Breast epithelium (tissue), 4 donors: ENCODE results near the gene PIGA. TPM values are rescaled to one million over a fixed set of nuclear protein-coding genes. Genes with fewer than 3 reads are reported as not detected.

ENCODE experiments used
- DNase-seq, 2 donors: peaks; one replicate each; pipeline ENCODE4 v3.0.0-alpha.2; 2019; ENCODE audit warnings: low spot score in 2 of 2
- H3K27ac ChIP-seq, 2 donors: fragments of 200-600 bp; sonication (generic) in 1 of 2; one replicate each; pipeline ENCODE4 v1.5.1; 2016 to 2019; ENCODE audit warnings: mild to moderate bottlenecking in 1 of 2
- H3K27me3 ChIP-seq, 2 donors: fragments of 200-600 bp; sonication (generic) in 1 of 2; one replicate each; pipeline versions ENCODE4 v1.5.1 to v1.6.0; 2017 to 2019; ENCODE audit warnings: control low read depth in 1 of 2, mild to moderate bottlenecking in 1 of 2
- H3K36me3 ChIP-seq: fragments of 200-600 bp; one replicate; pipeline ENCODE4 v1.5.1; 2019
- H3K4me1 ChIP-seq, 2 donors: fragments of 200-600 bp; sonication (generic); one replicate each; pipeline ENCODE4 v1.5.1; 2016 to 2019; ENCODE audit warnings: control low read depth in 1 of 2
- H3K4me3 ChIP-seq, 3 donors: fragments of 200-600 bp; sonication (generic); 1 replicate in 2 of 3; 2 replicates in 1 of 3; pipeline ENCODE4 v1.5.1; 2016 to 2019; ENCODE audit warnings: mild to moderate bottlenecking in 3 of 3, moderate library complexity in 2 of 3
- H3K9me3 ChIP-seq, 2 donors: fragments of 200-600 bp; sonication (generic) in 1 of 2; one replicate each; pipeline ENCODE4 v1.5.1; 2016 to 2019; ENCODE audit warnings: control low read depth in 1 of 2
- CTCF ChIP-seq, 3 donors: fragments of 450-650 bp; IDR thresholded peaks; one replicate each; pipeline ENCODE4 v1.5.1; 2016 to 2017; ENCODE audit warnings: antibody characterized with exemption in 3 of 3, mild to moderate bottlenecking in 3 of 3, moderate library complexity in 3 of 3
- POLR2A ChIP-seq: fragments of 450-650 bp; IDR thresholded peaks from one replicate; pipeline ENCODE4 v1.6.1; 2016; ENCODE audit warnings: antibody characterized with exemption, mild to moderate bottlenecking, moderate library complexity
- POLR2AphosphoS5 ChIP-seq, 3 donors: sonication (generic); formaldehyde crosslinking; IDR thresholded peaks; one replicate each; pipeline ENCODE4 v1.6.1; 2017; ENCODE audit warnings: antibody characterized with exemption in 3 of 3
- intact Hi-C: fragments of 100-400 bp; cut with DNase I; formaldehyde crosslinking; loops from one replicate; pipeline ENCODE4 v1.15.1; 2023; ENCODE audit warnings: low total_unique reads
- total RNA-seq, 3 donors: library from RNA; depleted of rRNA; stranded (reverse); fragments of >200 nt; gene quantifications; one replicate each; pipeline ENCODE4 v1.1.0, GENCODE V29; 2016

PIGA gene
- total RNA-seq, 3 donors from 2014 or later = 9.8 to 19.2 (median 14.4) TPM

GRCh38 chrX:15373976-15374375, 38.7 kb upstream of the PIGA start:
- no peaks in the 10 kb centered on the region for H3K4me1 ChIP-seq
- no peak overlapping the region for H3K4me3 ChIP-seq
- H3K36me3 ChIP-seq = no peaks in the 10 kb centered on the region
- intact Hi-C loops = loop anchor here (2.0 kb wide), 1 partner anchor 65 kb away; no protein-coding TSS in a partner anchor
- no peaks in the 10 kb centered on the region for H3K9me3 ChIP-seq
- no peak for DNase-seq
- no peak overlapping the region for H3K27ac ChIP-seq
- TF ChIP-seq CTCF (IDR thresholded peaks at IDR 0.05) = no peak
- no peak for TF ChIP-seq POLR2A
- TF ChIP-seq POLR2AphosphoS5 (IDR thresholded peaks at IDR 0.05) = no peak
- peaks cover 0 to 48% of the 10 kb centered on the region in 2 donors for H3K27me3 ChIP-seq

DNA sequence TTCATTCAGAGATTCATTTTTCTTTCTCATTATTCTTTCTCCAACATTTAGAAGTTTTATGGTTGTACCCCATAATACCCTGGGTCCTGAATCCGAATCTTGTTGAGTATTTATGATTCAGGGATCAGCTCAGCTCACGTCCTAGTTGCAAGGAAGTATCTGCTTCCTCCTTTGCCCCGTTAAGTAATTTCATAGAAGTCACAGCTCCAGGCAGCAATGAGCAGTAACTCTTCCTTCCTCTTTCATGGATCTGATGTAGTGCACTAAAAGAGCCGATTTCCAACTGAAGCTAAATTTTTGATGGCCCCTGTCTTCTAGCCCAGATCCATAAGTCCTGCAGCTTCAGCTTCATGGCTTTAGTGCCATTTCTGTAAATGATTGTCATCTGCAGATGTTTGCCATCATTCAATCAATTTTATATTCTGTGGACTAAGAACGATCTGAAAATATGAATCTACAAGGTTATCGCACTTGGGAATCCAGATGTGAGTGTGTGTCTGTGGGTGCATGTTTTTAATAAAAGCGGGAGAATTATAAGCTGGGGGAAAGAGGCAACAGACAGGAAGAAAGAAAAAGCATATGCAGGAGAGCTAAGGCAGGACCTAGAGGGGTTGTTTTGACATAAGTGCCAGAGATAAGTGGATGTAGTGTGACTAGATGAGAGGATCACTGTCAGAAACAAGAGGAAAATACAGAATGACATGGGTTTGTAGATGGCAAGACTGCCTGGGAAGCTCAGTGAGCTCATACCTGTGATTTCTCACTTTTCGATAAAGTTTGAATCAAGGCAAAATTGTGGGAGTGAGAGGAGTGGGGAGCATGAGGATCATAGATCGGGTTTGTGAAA, 31.4 kb upstream of the PIGA start:
- intact Hi-C loops = no loop called here
- H3K27ac ChIP-seq = no peak overlapping the region

GRCh38 chrX:15359701-15360100, 24.4 kb upstream of the PIGA start:
- no peaks in the 10 kb centered on the region for H3K36me3 ChIP-seq
- H3K9me3 ChIP-seq = no peaks in the 10 kb centered on the region
- peaks cover 0 to 13% of the 10 kb centered on the region in 2 donors for H3K27me3 ChIP-seq
- H3K27ac ChIP-seq = no peak overlapping the region
- intact Hi-C loops = loop anchor here (5.0 to 10.0 kb wide), 2 partner anchors 832 to 1935 kb away; partner anchors contain the start of gene GLRA2
- TF ChIP-seq POLR2AphosphoS5 (IDR thresholded peaks at IDR 0.05) = no peak
- TF ChIP-seq POLR2A = no peak
- no peak for TF ChIP-seq CTCF (IDR thresholded peaks at IDR 0.05)
- no peaks in the 10 kb centered on the region for H3K4me1 ChIP-seq
- no peak overlapping the region for H3K4me3 ChIP-seq
- DNase-seq = no peak

More for the DNA sequence above, 31.4 kb upstream of the PIGA start:
- TF ChIP-seq POLR2AphosphoS5 (IDR thresholded peaks at IDR 0.05) = no peak
- no peak for TF ChIP-seq CTCF (IDR thresholded peaks at IDR 0.05)
- TF ChIP-seq POLR2A = no peak
- Histone ChIP-seq H3K27me3 (peaks cover 0 to 31% of the 10 kb centered on the region in 2 donors), H3K9me3 (no peaks in the 10 kb centered on the region), H3K4me3 (no peak overlapping the region), H3K4me1 (no peaks in the 10 kb centered on the region), H3K36me3 (no peaks in the 10 kb centered on the region)
- DNase-seq = no peak

- no peaks in the 10 kb centered on the region for H3K36me3 ChIP-seq
- intact Hi-C loops = loop anchor here (10.0 kb wide), 1 partner anchor 1934 kb away; no protein-coding TSS in a partner anchor
- no peak overlapping the region for H3K27ac ChIP-seq
- no peaks in the 10 kb centered on the region for H3K9me3 ChIP-seq
- TF ChIP-seq CTCF (IDR thresholded peaks at IDR 0.05) (no peak), POLR2A (no peak), POLR2AphosphoS5 (IDR thresholded peaks at IDR 0.05) (no peak)
- no peaks in the 10 kb centered on the region for H3K4me1 ChIP-seq
- peaks cover 0 to 9% of the 10 kb centered on the region in 2 donors for H3K27me3 ChIP-seq
- no peak overlapping the region for H3K4me3 ChIP-seq
- no peak for DNase-seq
Measured at GRCh38 chrX:15358533-15358932, 23.2 kb upstream of the PIGA start.

DNA sequence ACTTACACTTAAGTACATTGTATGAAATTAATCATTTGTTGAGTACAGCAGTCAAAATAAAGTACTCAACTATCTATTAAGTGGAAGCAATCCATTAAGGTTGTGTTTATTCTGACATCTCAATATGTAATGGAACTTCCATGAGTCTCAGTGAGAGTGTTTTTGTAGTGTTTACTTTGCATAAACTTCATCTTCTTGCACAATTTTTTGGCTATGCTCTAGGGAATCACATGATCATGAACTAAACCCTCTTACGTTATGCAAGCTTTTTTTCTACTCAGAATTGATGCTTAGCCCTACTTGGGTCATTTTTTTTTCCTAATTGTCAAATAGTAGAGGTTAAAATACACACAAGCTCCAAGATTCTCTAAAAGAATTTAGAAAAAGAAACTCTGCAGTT, 21.1 kb upstream of the PIGA start:
- no peak for TF ChIP-seq CTCF (IDR thresholded peaks at IDR 0.05)
- no peak for TF ChIP-seq POLR2A
- no peak for TF ChIP-seq POLR2AphosphoS5 (IDR thresholded peaks at IDR 0.05)
- H3K27ac ChIP-seq = peak overlapping the region in 1 of 2 donors; percentile 43
- peaks cover 0 to 8% of the 10 kb centered on the region in 2 donors for H3K27me3 ChIP-seq
- H3K4me3 ChIP-seq = no peak overlapping the region
- intact Hi-C loops = loop anchor here (10.0 kb wide), 1 partner anchor 1932 kb away; no protein-coding TSS in a partner anchor
- H3K9me3 ChIP-seq = no peaks in the 10 kb centered on the region
- no peaks in the 10 kb centered on the region for H3K4me1 ChIP-seq
- no peak for DNase-seq
- H3K36me3 ChIP-seq = no peaks in the 10 kb centered on the region
